Tibial nerve (tissue), 3 donors: ENCODE data around the gene BRIX1.

Experiments
- EP300 ChIP-seq, 2 donors: sonication (generic); formaldehyde crosslinking; IDR thresholded peaks; one replicate each; pipeline ENCODE4 v1.6.1; 2017; ENCODE audit warnings: antibody characterized with exemption in 2 of 2, mild to moderate bottlenecking in 1 of 2
- POLR2A ChIP-seq, 2 donors: fragments of 450-650 bp; IDR thresholded peaks; one replicate each; pipeline ENCODE4 v1.6.1; 2017; ENCODE audit warnings: antibody characterized with exemption in 2 of 2, mild to moderate bottlenecking in 2 of 2, moderate library complexity in 2 of 2

DNA sequence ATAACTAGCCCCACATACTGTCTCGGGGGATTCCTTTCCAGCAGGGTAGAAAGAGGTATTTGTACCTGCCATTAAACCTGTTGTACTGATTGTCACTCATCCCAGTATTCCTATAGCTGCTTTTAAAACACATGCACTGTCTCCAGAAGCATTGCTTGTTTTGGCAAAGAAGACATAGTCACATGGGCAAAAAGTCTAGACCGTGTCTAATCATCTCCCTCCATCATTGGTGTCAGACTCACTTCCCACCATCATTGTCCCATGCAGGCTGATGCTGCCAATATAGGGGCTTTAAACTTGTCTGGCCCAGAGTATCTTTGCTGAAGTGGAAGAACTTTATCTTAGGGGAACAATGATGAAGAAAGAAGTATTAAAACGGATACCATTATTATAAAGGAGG, 26.4 kb downstream of the BRIX1 start:
- TF ChIP-seq POLR2A (IDR thresholded peaks at IDR 0.05) (no peak), EP300 (IDR thresholded peaks at IDR 0.05) (no peak)
